Transverse colon (tissue), 3 donors: Measurements from ENCODE around the gene GPR78.

Source experiments
- CTCF ChIP-seq, 5 experiments: fragments of 200-600 bp in 3 of 5; fragments of 450-650 bp in 2 of 5; sonication (generic) in 3 of 5; IDR thresholded peaks; 1 replicate in 2 of 5; 2 replicates in 3 of 5; pipeline ENCODE4 v1.5.1; 2016 to 2017; ENCODE audit warnings: antibody characterized with exemption in 5 of 5, inconsistent platforms in 3 of 5, mild to moderate bottlenecking in 2 of 5, moderate library complexity in 1 of 5
- EP300 ChIP-seq: sonication (generic); formaldehyde crosslinking; IDR thresholded peaks from one replicate; pipeline ENCODE4 v1.6.1; 2017; ENCODE audit warnings: antibody characterized with exemption, low read depth

DNA sequence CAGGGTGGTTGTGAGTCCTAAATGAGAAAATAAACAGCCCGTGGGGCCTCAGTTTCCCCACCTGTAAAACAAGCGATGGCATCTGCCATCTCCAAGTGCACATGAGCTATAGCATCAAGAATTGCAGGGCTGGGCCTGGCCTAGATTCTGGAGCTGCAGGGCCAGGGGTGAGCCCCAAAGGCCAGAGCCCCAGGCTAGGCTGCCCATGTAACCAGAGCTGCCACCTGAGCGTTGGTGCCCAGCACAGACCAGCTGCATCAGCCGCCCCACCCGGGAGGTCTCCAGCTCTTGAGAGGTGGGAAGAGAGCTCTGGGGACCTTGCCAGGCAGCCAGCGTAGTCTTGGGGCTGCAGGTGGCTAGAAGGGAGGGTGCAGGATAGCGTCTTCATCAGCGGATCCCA lies 27.0 kb upstream of the GPR78 start:
- TF ChIP-seq EP300 (no peak), CTCF (IDR thresholded peaks at IDR 0.05) (no peak)
